Measurements from ENCODE around the gene CRP.
"Not testable (repeated sequence)": the region's sequence is repeated elsewhere in the genome, so short reads cannot be mapped to it uniquely, and the experiment has no call there.

Gene CRP

DNA sequence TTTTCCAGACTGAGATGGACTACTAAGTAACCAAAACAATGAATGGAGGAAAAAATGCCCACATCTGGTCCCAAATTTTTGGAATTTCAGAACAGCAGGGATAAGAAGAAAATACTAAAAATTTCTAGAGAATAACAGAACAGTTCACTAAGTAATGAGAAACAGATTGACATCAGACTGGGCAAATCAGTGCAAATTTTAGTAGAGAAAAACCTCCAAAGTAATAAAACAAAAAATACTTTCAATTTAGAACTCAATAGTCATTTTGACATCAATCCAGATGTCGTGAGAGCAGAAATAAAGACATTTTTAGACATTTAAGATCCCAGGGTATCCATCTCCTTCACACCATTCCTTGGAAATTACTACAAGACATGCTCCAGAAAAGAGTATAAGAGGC is 39.3 kb downstream of the CRP start:
- Histone ChIP-seq H3K4me1 (ENCODE audit: control insufficient read depth in 1 of 2, insufficient read depth in 1 of 2, low read depth in 1 of 2, low read length in 1 of 2) (no peaks in the 10 kb centered on the region), H3K27me3 (no peaks in the 10 kb centered on the region), H3K9me3 (no peaks in the 10 kb centered on the region), H3K36me3 (no peaks in the 10 kb centered on the region), H3K4me3 (ENCODE audit: low read depth in 1 of 2, low read length in 1 of 2) (no peak overlapping the region), H3K27ac (no peak overlapping the region)
- TF ChIP-seq, protein P1, sequence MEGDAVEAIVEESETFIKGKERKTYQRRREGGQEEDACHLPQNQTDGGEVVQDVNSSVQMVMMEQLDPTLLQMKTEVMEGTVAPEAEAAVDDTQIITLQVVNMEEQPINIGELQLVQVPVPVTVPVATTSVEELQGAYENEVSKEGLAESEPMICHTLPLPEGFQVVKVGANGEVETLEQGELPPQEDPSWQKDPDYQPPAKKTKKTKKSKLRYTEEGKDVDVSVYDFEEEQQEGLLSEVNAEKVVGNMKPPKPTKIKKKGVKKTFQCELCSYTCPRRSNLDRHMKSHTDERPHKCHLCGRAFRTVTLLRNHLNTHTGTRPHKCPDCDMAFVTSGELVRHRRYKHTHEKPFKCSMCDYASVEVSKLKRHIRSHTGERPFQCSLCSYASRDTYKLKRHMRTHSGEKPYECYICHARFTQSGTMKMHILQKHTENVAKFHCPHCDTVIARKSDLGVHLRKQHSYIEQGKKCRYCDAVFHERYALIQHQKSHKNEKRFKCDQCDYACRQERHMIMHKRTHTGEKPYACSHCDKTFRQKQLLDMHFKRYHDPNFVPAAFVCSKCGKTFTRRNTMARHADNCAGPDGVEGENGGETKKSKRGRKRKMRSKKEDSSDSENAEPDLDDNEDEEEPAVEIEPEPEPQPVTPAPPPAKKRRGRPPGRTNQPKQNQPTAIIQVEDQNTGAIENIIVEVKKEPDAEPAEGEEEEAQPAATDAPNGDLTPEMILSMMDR (IDR thresholded peaks at IDR 0.05), result no peak

DNA sequence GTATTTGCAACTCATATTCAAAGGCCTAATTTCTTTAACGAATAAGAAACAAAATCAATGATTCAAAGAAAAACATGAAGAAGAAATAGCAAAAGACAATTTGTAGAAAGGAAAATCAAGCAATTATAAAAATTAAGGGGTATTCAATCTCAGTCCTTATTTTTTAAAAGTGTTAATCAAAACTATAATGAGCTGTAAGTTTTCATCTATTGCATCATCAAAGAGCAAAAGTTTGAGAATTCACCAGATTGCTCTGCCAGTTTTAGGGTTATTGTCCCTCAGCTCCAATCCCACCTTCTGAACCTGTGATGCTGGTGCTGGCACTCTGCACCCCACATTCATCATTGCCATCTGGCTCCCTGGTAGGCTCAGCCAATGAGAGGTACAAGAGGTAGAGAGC is 42.0 kb downstream of the CRP start:
- not testable (repeated sequence) for H3K27me3 ChIP-seq; H3K9me3 ChIP-seq; H3K36me3 ChIP-seq; H3K4me1 ChIP-seq (ENCODE audit: control insufficient read depth in 1 of 2, insufficient read depth in 1 of 2, low read depth in 1 of 2, low read length in 1 of 2); H3K4me3 ChIP-seq (ENCODE audit: low read depth in 1 of 2, low read length in 1 of 2); H3K27ac ChIP-seq

DNA sequence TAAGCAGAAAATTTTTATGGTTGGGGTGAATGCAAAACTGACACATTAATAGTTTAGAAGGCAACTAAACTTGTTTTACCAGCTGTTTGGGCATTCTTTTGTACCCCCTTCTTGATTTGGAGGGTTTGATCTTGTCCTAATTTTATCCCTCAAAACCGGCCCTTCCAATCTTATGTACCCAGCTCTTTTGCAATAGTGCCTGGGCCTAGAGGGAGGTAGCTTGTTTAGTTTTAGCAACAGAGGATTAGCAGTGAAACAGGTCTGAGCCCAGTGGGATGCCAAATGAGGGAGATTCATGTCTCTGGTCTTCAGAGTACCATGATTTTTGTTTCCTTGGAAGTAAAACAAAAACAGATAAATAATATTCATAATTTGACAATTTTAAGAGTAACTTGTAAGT is 45.1 kb downstream of the CRP start:
- Histone ChIP-seq H3K36me3 (no peaks in the 10 kb centered on the region), H3K27me3 (no peaks in the 10 kb centered on the region), H3K4me1 (ENCODE audit: control insufficient read depth in 1 of 2, insufficient read depth in 1 of 2, low read depth in 1 of 2, low read length in 1 of 2) (peaks cover 7 to 9% of the 10 kb centered on the region in 2 experiments), H3K27ac (no peak overlapping the region), H3K9me3 (no peaks in the 10 kb centered on the region), H3K4me3 (ENCODE audit: low read depth in 1 of 2, low read length in 1 of 2) (no peak overlapping the region)
- TF ChIP-seq, protein P1 (IDR thresholded peaks at IDR 0.05), result no peak

DNA sequence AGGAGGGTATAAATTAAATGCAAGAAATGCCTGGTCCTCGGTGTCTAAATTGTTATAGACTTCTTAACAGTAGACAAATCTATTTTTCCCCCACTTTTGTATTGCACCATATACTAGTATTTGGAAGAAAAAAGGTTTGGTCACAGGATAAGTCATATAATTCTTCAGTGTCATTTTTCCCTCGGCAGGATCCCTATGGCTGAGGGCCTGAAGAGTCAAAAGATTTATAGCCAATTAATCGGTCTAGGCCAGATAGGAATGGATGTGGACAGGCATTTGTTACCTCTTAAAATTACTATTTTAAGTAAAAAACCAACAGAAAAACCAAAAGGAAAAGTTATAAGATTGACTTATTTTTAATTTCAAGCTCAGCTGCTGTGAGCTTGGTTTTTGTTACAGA is 45.6 kb downstream of the CRP start:
- H3K27me3 ChIP-seq, result no peaks in the 10 kb centered on the region
- H3K4me1 ChIP-seq (ENCODE audit: control insufficient read depth in 1 of 2, insufficient read depth in 1 of 2, low read depth in 1 of 2, low read length in 1 of 2), result peaks cover 13 to 15% of the 10 kb centered on the region in 2 experiments
- no peaks in the 10 kb centered on the region for H3K9me3 ChIP-seq
- H3K4me3 ChIP-seq (ENCODE audit: low read depth in 1 of 2, low read length in 1 of 2), result no peak overlapping the region
- H3K36me3 ChIP-seq, result no peaks in the 10 kb centered on the region
- TF ChIP-seq, protein P1 (IDR thresholded peaks at IDR 0.05), result no peak
- no peak overlapping the region for H3K27ac ChIP-seq

DNA sequence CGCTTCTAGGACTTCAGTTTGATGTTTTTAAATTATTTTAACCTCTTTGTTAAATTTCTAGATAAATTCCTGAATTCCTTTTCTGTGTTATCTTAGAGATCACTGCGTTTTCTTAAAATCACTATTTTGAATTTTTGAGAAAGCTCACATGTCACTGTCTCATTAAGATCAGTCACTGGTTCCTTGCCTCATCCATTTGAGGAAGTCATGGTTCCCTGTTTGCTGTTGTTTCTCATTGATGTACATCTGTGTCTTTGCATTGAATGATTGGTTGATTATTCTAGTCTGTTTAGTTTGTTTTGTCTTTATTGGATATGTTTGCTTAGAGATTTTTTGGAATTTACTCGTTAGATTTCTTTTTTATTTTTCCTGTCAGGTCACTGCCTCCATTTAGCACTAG is 50.1 kb downstream of the CRP start:
- Histone ChIP-seq H3K4me3 (ENCODE audit: low read depth in 1 of 2, low read length in 1 of 2) (peak overlapping the region in 1 of 2 experiments; percentile 39), H3K27me3 (no peaks in the 10 kb centered on the region), H3K27ac (peak overlapping the region; percentile 83), H3K4me1 (ENCODE audit: control insufficient read depth in 1 of 2, insufficient read depth in 1 of 2, low read depth in 1 of 2, low read length in 1 of 2) (peaks cover 24 to 26% of the 10 kb centered on the region in 2 experiments), H3K9me3 (no peaks in the 10 kb centered on the region), H3K36me3 (no peaks in the 10 kb centered on the region)
- TF ChIP-seq, protein P1 (IDR thresholded peaks at IDR 0.05), result no peak

DNA sequence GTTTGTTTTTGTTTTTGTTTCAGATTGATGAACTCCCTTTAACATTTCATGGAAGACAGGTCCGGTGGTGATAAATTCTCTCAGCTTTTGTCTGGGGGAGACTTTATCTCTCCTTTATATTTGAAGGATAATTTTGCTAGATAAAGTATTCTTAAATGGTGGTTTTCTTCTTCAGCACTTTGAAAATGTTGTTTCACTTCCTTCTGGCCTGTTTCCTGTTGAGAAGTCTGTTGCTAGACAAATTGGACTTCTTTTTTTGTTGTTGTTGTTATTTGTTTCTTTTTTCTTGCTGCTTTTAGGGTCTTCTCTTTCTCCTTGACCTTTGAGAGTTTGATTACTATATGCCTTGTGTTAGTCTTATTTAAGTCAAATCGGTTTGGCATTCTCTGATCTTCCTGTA is 50.8 kb downstream of the CRP start:
- Histone ChIP-seq H3K27me3 (no peaks in the 10 kb centered on the region), H3K9me3 (no peaks in the 10 kb centered on the region), H3K4me3 (ENCODE audit: low read depth in 1 of 2, low read length in 1 of 2) (peak overlapping the region in 1 of 2 experiments; percentile 39), H3K27ac (peak overlapping the region; percentile 83), H3K4me1 (ENCODE audit: control insufficient read depth in 1 of 2, insufficient read depth in 1 of 2, low read depth in 1 of 2, low read length in 1 of 2) (peaks cover 24 to 26% of the 10 kb centered on the region in 2 experiments), H3K36me3 (no peaks in the 10 kb centered on the region)
- TF ChIP-seq, protein P1 (IDR thresholded peaks at IDR 0.05), result no peak

All from neutrophil (primary cell).